ENCODE results near the gene RLN3. TPM values are rescaled to one million over a fixed set of nuclear protein-coding genes. Genes with fewer than 3 reads are reported as not detected.

RLN3 gene
- not detected in 2 replicates for total RNA-seq (2014; rRNA removed; shearing (Covaris generic))

- no peak for DNase-seq (ENCODE audit: low read depth)
These were observed at the start of gene RLN3 for GRCh38 chr19:14027856-14028450. RLN3 (plus strand) TSS chr19:14028148; CDS start chr19:14028205, 57 bp downstream.

GRCh38 chr19:13978351-13979243 lies 49.4 kb upstream of the RLN3 start:
- no peak for DNase-seq (ENCODE audit: low read depth)

- DNase-seq (ENCODE audit: low read depth) = no peak
These were observed 48.7 kb upstream of the RLN3 start for GRCh38 chr19:13979244-13979615.

- no peak for DNase-seq (ENCODE audit: low read depth)
These were observed 48.3 kb upstream of the RLN3 start for GRCh38 chr19:13979686-13980085.

- no peak for DNase-seq (ENCODE audit: low read depth)
These were observed 47.6 kb upstream of the RLN3 start for GRCh38 chr19:13980340-13980739.

- DNase-seq (ENCODE audit: low read depth) = no peak
These were observed 46.9 kb upstream of the RLN3 start for GRCh38 chr19:13981021-13981420.

GRCh38 chr19:13981467-13981866 lies 46.5 kb upstream of the RLN3 start:
- DNase-seq (ENCODE audit: low read depth) = no peak

- no peak for DNase-seq (ENCODE audit: low read depth)
These were observed 45.9 kb upstream of the RLN3 start for GRCh38 chr19:13981988-13982501.

- no peak for DNase-seq (ENCODE audit: low read depth)
These were observed 45.2 kb upstream of the RLN3 start for GRCh38 chr19:13982773-13983172.

- DNase-seq (ENCODE audit: low read depth) = no peak
These were observed 44.6 kb upstream of the RLN3 start for GRCh38 chr19:13983213-13983889.

- no peak for DNase-seq (ENCODE audit: low read depth)
These were observed 43.8 kb upstream of the RLN3 start for GRCh38 chr19:13984186-13984585.

- DNase-seq (ENCODE audit: low read depth) = no peak
These were observed 42.8 kb upstream of the RLN3 start for GRCh38 chr19:13984875-13985741.

- no peak for DNase-seq (ENCODE audit: low read depth)
These were observed 42.1 kb upstream of the RLN3 start for GRCh38 chr19:13985771-13986347.

- DNase-seq (ENCODE audit: low read depth) = no peak
These were observed 41.5 kb upstream of the RLN3 start for GRCh38 chr19:13986348-13986904.

GRCh38 chr19:13987101-13987890 lies 40.7 kb upstream of the RLN3 start:
- no peak for DNase-seq (ENCODE audit: low read depth)

- no peak for DNase-seq (ENCODE audit: low read depth)
These were observed 38.5 kb upstream of the RLN3 start for GRCh38 chr19:13989487-13989886.

- DNase-seq (ENCODE audit: low read depth) = no peak
These were observed 37.9 kb upstream of the RLN3 start for GRCh38 chr19:13990085-13990484.

GRCh38 chr19:13992025-13992424 lies 35.9 kb upstream of the RLN3 start:
- DNase-seq (ENCODE audit: low read depth) = no peak

GRCh38 chr19:13993590-13994300 lies 34.2 kb upstream of the RLN3 start:
- no peak for DNase-seq (ENCODE audit: low read depth)

All from M059J (cell line).